GM06990 (cell line): ENCODE results near the gene RRAS.
"Not testable (repeated sequence)": the region's sequence is repeated elsewhere in the genome, so short reads cannot be mapped to it uniquely, and the experiment has no call there.

ENCODE experiments used
- DNase-seq: peaks from one replicate; pipeline ENCODE4 v3.0.0-alpha.2; 2011; ENCODE audit not compliant: insufficient read length; ENCODE audit errors: extremely low read depth
- H3K27me3 ChIP-seq: replicated peaks from 2 replicates; pipeline ENCODE4 v1.6.0; 2011; ENCODE audit warnings: low read length; ENCODE audit not compliant: control insufficient read depth, insufficient read depth
- H3K36me3 ChIP-seq: 2 replicates; pipeline ENCODE4 v1.5.1; 2011; ENCODE audit warnings: low read length; ENCODE audit not compliant: control insufficient read depth, insufficient read depth
- H3K4me3 ChIP-seq: replicated peaks from 2 replicates; pipeline ENCODE4 v1.5.1; 2011; ENCODE audit warnings: low read depth, mild to moderate bottlenecking, control low read depth, low read length
- CTCF ChIP-seq: IDR thresholded peaks from 2 replicates; pipeline ENCODE4 v1.5.1; 2011; ENCODE audit warnings: low read length, control low read depth, mild to moderate bottlenecking, inconsistent platforms; ENCODE audit not compliant: insufficient read depth, poor library complexity, severe bottlenecking

RRAS gene

DNA sequence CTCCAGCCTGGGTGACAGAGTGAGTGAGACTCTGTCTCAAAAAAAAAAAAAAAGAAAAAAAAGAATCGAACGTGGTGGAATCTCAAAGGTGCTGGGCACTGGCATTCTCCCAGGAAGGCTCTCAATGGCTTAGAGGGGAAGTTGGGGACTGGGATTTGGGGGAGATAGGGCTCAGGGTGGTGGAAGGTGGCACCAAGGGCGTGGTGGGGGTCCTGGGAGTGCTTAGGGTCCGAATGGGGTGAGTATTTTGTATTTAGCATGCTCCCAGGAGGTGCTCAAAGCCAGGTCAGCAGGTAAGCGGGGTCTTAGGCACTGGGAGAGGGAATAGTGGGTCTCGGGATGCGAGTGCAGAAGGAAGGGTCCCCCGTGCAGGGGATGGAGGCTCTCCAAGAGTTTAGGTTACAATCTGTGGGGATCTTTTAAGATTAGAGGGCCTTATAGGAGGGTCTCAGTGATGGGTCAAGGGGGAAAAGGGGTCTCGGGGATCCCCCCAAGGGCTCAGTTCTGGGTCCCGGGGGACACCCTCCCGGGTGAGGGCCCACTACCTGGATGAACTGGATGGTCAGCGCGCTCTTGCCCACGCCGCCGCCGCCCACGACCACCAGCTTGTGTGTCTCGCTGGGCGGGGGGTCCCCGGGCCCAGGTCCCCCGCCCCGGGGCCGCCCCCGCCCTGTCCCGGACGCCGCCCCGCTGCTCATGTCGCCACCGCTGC lies 386 bp downstream of the RRAS start:
- H3K27me3 ChIP-seq: no peaks in the 10 kb centered on the region
- DNase-seq: no peak
- H3K4me3 ChIP-seq: peak overlapping the region; percentile 54
- no peak for TF ChIP-seq CTCF
- H3K36me3 ChIP-seq: no peaks in the 10 kb centered on the region; the same call in 1 of the 2 replicates

- Histone ChIP-seq H3K27me3 (no peaks in the 10 kb centered on the region), H3K4me3 (no peak overlapping the region), H3K36me3 (no peaks in the 10 kb centered on the region)
- no peak for DNase-seq
- TF ChIP-seq CTCF: no peak
Measured at GRCh38 chr19:49637821-49638738, 1.9 kb downstream of the RRAS start.

GRCh38 chr19:49636233-49636932 lies 3.6 kb downstream of the RRAS start:
- TF ChIP-seq CTCF: no peak

GRCh38 chr19:49635530-49636232 lies 4.3 kb downstream of the RRAS start:
- H3K4me3 ChIP-seq: no peak overlapping the region
- no peaks in the 10 kb centered on the region for H3K36me3 ChIP-seq
- H3K27me3 ChIP-seq: no peaks in the 10 kb centered on the region
- TF ChIP-seq CTCF: no peak
- DNase-seq: no peak

More at GRCh38 chr19:49636233-49636932, 3.6 kb downstream of the RRAS start:
- H3K27me3 ChIP-seq: no peaks in the 10 kb centered on the region
- H3K4me3 ChIP-seq: no peak overlapping the region
- DNase-seq: no peak
- H3K36me3 ChIP-seq: no peaks in the 10 kb centered on the region

- H3K36me3 ChIP-seq, H3K27me3 ChIP-seq, DNase-seq, H3K4me3 ChIP-seq: not testable (repeated sequence)
Measured at GRCh38 chr19:49633273-49633672, 6.7 kb downstream of the RRAS start.
